HG03575 (cell line): ENCODE measurements around the gene FAM193A.
"Not testable (repeated sequence)": the region's sequence is repeated elsewhere in the genome, so short reads cannot be mapped to it uniquely, and the experiment has no call there.

ENCODE experiments used
- ATAC-seq: cut with Tn5 transposase; IDR thresholded peaks from one replicate; pipeline ENCODE4 v1.9.1; 2021; ENCODE audit not compliant: unreplicated experiment, insufficient number of reproducible peaks, low FRiP score; ENCODE audit errors: extremely low read depth

The FAM193A gene

GRCh38 chr4:2570551-2571222 is 34.2 kb downstream of the FAM193A start:
- peak; percentile 67 for ATAC-seq

GRCh38 chr4:2572076-2572475 is 35.6 kb downstream of the FAM193A start:
- ATAC-seq, result no peak

- ATAC-seq, result no peak
These were observed 36.4 kb downstream of the FAM193A start for GRCh38 chr4:2572866-2573265.

- no peak for ATAC-seq
These were observed 37.6 kb downstream of the FAM193A start for GRCh38 chr4:2574009-2574408.

- no peak for ATAC-seq
These were observed 38.4 kb downstream of the FAM193A start for GRCh38 chr4:2574863-2575262.

GRCh38 chr4:2576290-2576689 is 39.8 kb downstream of the FAM193A start:
- ATAC-seq, result no peak

- ATAC-seq, result no peak
These were observed 41.7 kb downstream of the FAM193A start for GRCh38 chr4:2578106-2578505.

GRCh38 chr4:2579910-2580309 is 43.5 kb downstream of the FAM193A start:
- ATAC-seq, result no peak

- ATAC-seq, result no peak
These were observed 46.6 kb downstream of the FAM193A start for GRCh38 chr4:2583092-2583491.

GRCh38 chr4:2583517-2583916 is 47.1 kb downstream of the FAM193A start:
- ATAC-seq, result no peak

- no peak for ATAC-seq
These were observed 50.1 kb downstream of the FAM193A start for GRCh38 chr4:2586502-2586901.

- ATAC-seq, result no peak
These were observed 50.9 kb downstream of the FAM193A start for GRCh38 chr4:2587213-2587823.

GRCh38 chr4:2588259-2588658 is 51.8 kb downstream of the FAM193A start:
- no peak for ATAC-seq

- ATAC-seq, result no peak
These were observed 54.7 kb downstream of the FAM193A start for GRCh38 chr4:2591189-2591588.

- not testable (repeated sequence) for ATAC-seq
These were observed 55.6 kb downstream of the FAM193A start for GRCh38 chr4:2592014-2592413.

- no peak for ATAC-seq
These were observed 56.1 kb downstream of the FAM193A start for GRCh38 chr4:2592572-2592971.

- ATAC-seq, result no peak
These were observed 56.6 kb downstream of the FAM193A start for GRCh38 chr4:2593003-2593402.

- no peak for ATAC-seq
These were observed 59.0 kb downstream of the FAM193A start for GRCh38 chr4:2595436-2595835.

GRCh38 chr4:2595952-2596552 is 59.6 kb downstream of the FAM193A start:
- ATAC-seq, result no peak

- ATAC-seq, result no peak
These were observed 60.2 kb downstream of the FAM193A start for GRCh38 chr4:2596611-2597010.
